MCF 10A (cell line): ENCODE measurements around the gene MIER2. TPM values are rescaled to one million over a fixed set of nuclear protein-coding genes. Genes with fewer than 3 reads are reported as not detected.

Experiments used
- BruUV-seq: library from RNA; stranded (reverse); fragments of 400-500 nt; replicated peaks from 2 replicates; lab custom pipeline; 2021; lab: Mats Ljungman, UMichigan
- CTCF ChIA-PET: fragments of 300-600 bp; sonication (Branson Sonifier 250); formaldehyde crosslinking; extraction: SDS; loops from one replicate; lab custom pipeline; 2021; ENCODE audit warnings: antibody characterized with exemption, inconsistent platforms; lab: Yijun Ruan, JAX
- POLR2A ChIA-PET: fragments of 300-600, 350-650 bp; sonication (Branson Sonifier 250); formaldehyde crosslinking; extraction: SDS; loops from one replicate; lab custom pipeline; 2020; ENCODE audit warnings: antibody characterized with exemption, inconsistent platforms; lab: Yijun Ruan, JAX
- DNase-seq: peaks from one replicate; pipeline ENCODE4 v3.0.0-alpha.2; 2018; ENCODE audit not compliant: unreplicated experiment
- H3K27ac Mint-ChIP-seq: one replicate; pipeline ENCODE4 v1.8.0; 2022; ENCODE audit warnings: mild to moderate bottlenecking, low read depth, mixed read lengths; ENCODE audit not compliant: unreplicated experiment
- H3K27me3 Mint-ChIP-seq: one replicate; pipeline ENCODE4 v1.8.0; 2022; ENCODE audit warnings: mixed read lengths; ENCODE audit not compliant: insufficient read depth, unreplicated experiment
- H3K36me3 Mint-ChIP-seq: one replicate; pipeline ENCODE4 v1.8.0; 2022; ENCODE audit warnings: mild to moderate bottlenecking, moderate library complexity, mixed read lengths; ENCODE audit not compliant: insufficient read depth, unreplicated experiment
- H3K4me1 Mint-ChIP-seq: one replicate; pipeline ENCODE4 v1.8.0; 2022; ENCODE audit warnings: mixed read lengths; ENCODE audit not compliant: insufficient read depth, unreplicated experiment
- H3K4me3 Mint-ChIP-seq: one replicate; pipeline ENCODE4 v1.8.0; 2022; ENCODE audit warnings: mild to moderate bottlenecking, moderate library complexity, mixed read lengths; ENCODE audit not compliant: unreplicated experiment
- H3K9me3 Mint-ChIP-seq: one replicate; pipeline ENCODE4 v1.8.0; 2022; ENCODE audit warnings: mixed read lengths; ENCODE audit not compliant: unreplicated experiment
- intact Hi-C: fragments of 100-400 bp; cut with micrococcal nuclease; formaldehyde crosslinking; loops from 2 replicates; pipeline ENCODE4 v1.14.1; 2022
- total RNA-seq: library from RNA; stranded (reverse); gene quantifications from 2 replicates; pipeline ENCODE4 v1.2.3, GENCODE V29; 2022
- TF ChIP-seq, protein P1 (sequence below): fragments of 200-600 bp; IDR thresholded peaks from one replicate; pipeline ENCODE4 v1.8.0; 2022; ENCODE audit warnings: antibody characterized with exemption, mild to moderate bottlenecking; ENCODE audit not compliant: unreplicated experiment

The MIER2 gene
- total RNA-seq, 1 experiment from 2014 or later: 24.2 TPM

DNA sequence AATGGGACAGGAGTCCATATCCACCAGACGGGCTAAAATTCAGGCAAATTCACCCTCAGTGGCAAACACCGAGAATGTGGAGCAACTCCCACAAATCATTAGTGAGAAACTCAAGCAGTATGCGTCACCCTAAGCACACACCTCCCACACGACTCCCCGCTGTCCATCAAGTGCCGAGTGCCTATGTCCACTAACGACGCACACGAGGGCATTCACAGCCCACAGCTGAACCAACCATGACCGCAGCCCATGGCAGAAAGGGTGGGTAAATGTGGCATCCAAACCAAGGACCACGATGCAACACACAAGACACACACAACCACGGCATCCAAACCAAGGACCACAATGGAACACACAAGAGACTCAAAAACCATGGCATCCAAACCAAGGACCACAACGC, 22.0 kb downstream of the MIER2 start:
- intact Hi-C loops: no loop called here
- ChIA-PET CTCF (no interaction called here), POLR2A (no interaction called here)
- H3K27ac Mint-ChIP-seq: no peak overlapping the region
- BruUV-seq: no TSS peak
- peaks cover 41% of the 10 kb centered on the region for H3K36me3 Mint-ChIP-seq
- no peak overlapping the region for H3K4me3 Mint-ChIP-seq
- no peaks in the 10 kb centered on the region for H3K4me1 Mint-ChIP-seq
- H3K27me3 Mint-ChIP-seq: no peaks in the 10 kb centered on the region
- no peak for DNase-seq
- TF ChIP-seq, protein P1, sequence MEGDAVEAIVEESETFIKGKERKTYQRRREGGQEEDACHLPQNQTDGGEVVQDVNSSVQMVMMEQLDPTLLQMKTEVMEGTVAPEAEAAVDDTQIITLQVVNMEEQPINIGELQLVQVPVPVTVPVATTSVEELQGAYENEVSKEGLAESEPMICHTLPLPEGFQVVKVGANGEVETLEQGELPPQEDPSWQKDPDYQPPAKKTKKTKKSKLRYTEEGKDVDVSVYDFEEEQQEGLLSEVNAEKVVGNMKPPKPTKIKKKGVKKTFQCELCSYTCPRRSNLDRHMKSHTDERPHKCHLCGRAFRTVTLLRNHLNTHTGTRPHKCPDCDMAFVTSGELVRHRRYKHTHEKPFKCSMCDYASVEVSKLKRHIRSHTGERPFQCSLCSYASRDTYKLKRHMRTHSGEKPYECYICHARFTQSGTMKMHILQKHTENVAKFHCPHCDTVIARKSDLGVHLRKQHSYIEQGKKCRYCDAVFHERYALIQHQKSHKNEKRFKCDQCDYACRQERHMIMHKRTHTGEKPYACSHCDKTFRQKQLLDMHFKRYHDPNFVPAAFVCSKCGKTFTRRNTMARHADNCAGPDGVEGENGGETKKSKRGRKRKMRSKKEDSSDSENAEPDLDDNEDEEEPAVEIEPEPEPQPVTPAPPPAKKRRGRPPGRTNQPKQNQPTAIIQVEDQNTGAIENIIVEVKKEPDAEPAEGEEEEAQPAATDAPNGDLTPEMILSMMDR: no peak
- no peaks in the 10 kb centered on the region for H3K9me3 Mint-ChIP-seq

DNA sequence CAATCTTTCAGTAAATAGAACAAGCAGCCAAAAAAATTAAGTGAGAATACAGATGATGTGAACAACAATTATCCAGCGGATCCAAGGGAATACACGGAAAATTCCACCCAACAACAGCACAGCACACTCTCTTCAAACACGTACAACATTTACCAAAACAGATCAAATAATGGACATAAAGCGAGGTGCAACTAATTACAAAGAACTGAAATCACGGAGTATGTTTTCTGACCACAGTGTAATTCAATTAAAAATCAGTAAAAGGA, 26.2 kb downstream of the MIER2 start:
- POLR2A ChIA-PET: no interaction called here
- intact Hi-C loops: no loop called here
- CTCF ChIA-PET: no interaction called here
- no peaks in the 10 kb centered on the region for H3K4me1 Mint-ChIP-seq
- H3K36me3 Mint-ChIP-seq: peaks cover 59% of the 10 kb centered on the region
- peaks cover 7% of the 10 kb centered on the region for H3K9me3 Mint-ChIP-seq
- H3K4me3 Mint-ChIP-seq: no peak overlapping the region
- no peak overlapping the region for H3K27ac Mint-ChIP-seq
- BruUV-seq: no TSS peak
- no peaks in the 10 kb centered on the region for H3K27me3 Mint-ChIP-seq
- TF ChIP-seq, protein P1: no peak
- no peak for DNase-seq

DNA sequence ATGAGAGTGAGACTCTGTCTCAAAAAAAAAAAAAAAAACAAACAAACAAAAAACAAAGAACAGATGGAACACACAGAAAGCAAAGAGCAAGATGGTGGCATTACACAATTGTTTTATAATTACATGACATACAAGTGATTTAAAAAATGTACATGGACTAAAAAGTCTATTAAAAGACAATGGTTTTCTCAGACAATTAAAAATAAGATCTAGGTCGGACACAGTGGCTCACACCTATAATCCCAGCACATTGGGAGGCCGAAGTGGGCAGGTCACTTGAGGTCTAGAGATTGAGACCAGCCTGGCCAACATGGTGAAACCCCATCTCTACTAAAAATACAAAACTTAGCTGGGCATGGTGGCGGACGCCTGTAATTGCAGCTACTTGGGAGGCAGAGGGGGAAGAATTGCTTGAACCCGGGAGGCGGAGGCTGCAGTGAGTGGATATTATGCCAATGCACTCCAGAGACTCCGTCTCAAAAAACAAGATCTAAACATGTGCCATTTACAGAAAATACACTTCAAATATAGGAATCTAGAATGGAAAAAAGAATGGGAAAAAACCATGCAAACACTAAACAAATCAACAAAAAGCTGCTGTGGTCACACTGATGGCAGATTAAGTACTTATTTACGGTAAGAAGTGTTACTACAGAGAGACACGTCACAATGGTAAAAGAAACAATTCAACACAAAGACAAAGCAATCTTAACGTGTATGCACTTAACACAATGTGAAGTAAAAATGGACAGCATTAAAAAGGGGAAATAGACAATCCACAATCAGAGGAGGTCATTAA, 26.7 kb downstream of the MIER2 start:
- no peak for DNase-seq
- ChIA-PET POLR2A (no interaction called here), CTCF (no interaction called here)
- intact Hi-C loops: no loop called here
- no peaks in the 10 kb centered on the region for H3K4me1 Mint-ChIP-seq
- H3K27me3 Mint-ChIP-seq: no peaks in the 10 kb centered on the region
- no TSS peak for BruUV-seq
- H3K27ac Mint-ChIP-seq: no peak overlapping the region
- H3K9me3 Mint-ChIP-seq: peaks cover 7% of the 10 kb centered on the region
- peaks cover 62% of the 10 kb centered on the region for H3K36me3 Mint-ChIP-seq
- H3K4me3 Mint-ChIP-seq: no peak overlapping the region
- TF ChIP-seq, protein P1: no peak

DNA sequence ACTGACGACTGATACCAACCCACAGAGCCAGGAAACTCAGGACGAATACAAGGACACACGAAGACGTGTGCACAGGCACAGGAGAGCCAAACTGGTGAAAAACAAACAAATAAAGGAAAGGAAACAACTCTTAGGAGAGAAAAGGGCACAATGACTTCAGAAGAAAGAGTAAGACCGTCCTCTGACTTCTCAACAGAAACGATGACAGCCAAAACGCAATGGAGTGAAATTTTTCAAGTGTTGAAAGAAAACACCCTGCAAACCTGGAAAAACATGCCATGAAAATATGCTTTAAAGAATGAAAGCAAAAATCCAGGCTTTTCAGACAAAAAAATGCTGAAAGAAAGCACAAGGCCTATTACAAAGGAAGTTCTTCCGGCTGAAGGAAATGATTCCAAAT, 28.8 kb downstream of the MIER2 start:
- no peak overlapping the region for H3K4me3 Mint-ChIP-seq
- H3K36me3 Mint-ChIP-seq: peaks cover 54% of the 10 kb centered on the region
- H3K4me1 Mint-ChIP-seq: no peaks in the 10 kb centered on the region
- POLR2A ChIA-PET: no interaction called here
- no peak overlapping the region for H3K27ac Mint-ChIP-seq
- no peak for DNase-seq
- TF ChIP-seq, protein P1: no peak
- intact Hi-C loops: no loop called here
- BruUV-seq: no TSS peak
- no peaks in the 10 kb centered on the region for H3K27me3 Mint-ChIP-seq
- H3K9me3 Mint-ChIP-seq: peaks cover 7% of the 10 kb centered on the region
- CTCF ChIA-PET: no interaction called here
